Urinary bladder (tissue), 4 donors: ENCODE measurements around the gene PAK2. TPM values are rescaled to one million over a fixed set of nuclear protein-coding genes. Genes with fewer than 3 reads are reported as not detected.
"Not testable (repeated sequence)": the region's sequence is repeated elsewhere in the genome, so short reads cannot be mapped to it uniquely, and the experiment has no call there.

Source experiments
- DNase-seq: peaks from one replicate; pipeline ENCODE4 v3.0.0-alpha.2; 2015; ENCODE audit errors: extremely low spot score
- H3K27ac ChIP-seq: one replicate; pipeline ENCODE4 v1.5.1; 2013; ENCODE audit warnings: low read depth, mild to moderate bottlenecking, moderate library complexity
- H3K36me3 ChIP-seq: one replicate; pipeline ENCODE4 v1.6.1; 2013; ENCODE audit warnings: mild to moderate bottlenecking, moderate library complexity; ENCODE audit not compliant: insufficient read depth
- H3K4me1 ChIP-seq: one replicate; pipeline ENCODE4 v1.6.1; 2013; ENCODE audit warnings: mild to moderate bottlenecking, moderate library complexity; ENCODE audit not compliant: insufficient read depth
- H3K4me3 ChIP-seq: one replicate; pipeline ENCODE4 v1.5.1; 2013; ENCODE audit warnings: low read depth, low read length
- WGBS: extraction: QIAGEN DNeasy Blood & Tissue Kit; methylation state at CpG from one replicate; pipeline ENCODE4 v1.1.7; 2013; 5-methylcytosine and 5-hydroxymethylcytosine counted together
- polyA plus RNA-seq: library from polyadenylated mRNA; stranded (reverse); fragments of 200-250 nt; gene quantifications from one replicate; pipeline ENCODE4 v1.2.3, GENCODE V29; 2013
- small RNA-seq: library from RNA; depleted of rRNA; stranded (forward); fragments of <200 nt; gene quantifications from one replicate; pipeline ENCODE3, GENCODE V24; 2014
- total RNA-seq: library from RNA; depleted of rRNA; stranded (reverse); fragments of >200 nt; gene quantifications from one replicate; pipeline ENCODE4 v1.2.3, GENCODE V29; 2014
- donor health status: healthy with polysubstance abuse.
- donor health status: healthy.

The PAK2 gene
- total and polyA plus RNA-seq, 2 donors, result 27.1 to 43.1 TPM

DNA sequence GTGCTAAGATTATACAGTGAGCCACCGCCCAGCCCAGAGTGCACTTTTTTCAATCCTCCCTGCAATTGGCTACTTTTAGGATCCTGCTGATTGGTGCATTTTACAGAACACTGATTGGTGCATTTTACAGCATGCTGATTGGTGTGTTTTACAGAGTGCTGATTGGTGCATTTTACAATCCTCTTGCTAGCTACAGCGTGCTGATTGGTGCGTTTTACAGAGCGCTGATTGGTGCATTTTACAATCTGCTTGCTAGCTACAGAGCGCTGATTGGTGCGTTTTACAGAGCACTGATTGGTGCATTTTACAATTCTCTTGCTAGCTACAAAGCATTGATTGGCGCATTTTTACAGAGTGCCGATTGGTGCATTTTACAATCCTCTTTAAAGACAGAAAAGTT, 123.3 kb downstream of the PAK2 start:
- H3K4me1 ChIP-seq, DNase-seq, H3K4me3 ChIP-seq, H3K36me3 ChIP-seq, H3K27ac ChIP-seq: not testable (repeated sequence)
- 91% methylated on average over 8 of the region's 8 CpGs for WGBS

DNA sequence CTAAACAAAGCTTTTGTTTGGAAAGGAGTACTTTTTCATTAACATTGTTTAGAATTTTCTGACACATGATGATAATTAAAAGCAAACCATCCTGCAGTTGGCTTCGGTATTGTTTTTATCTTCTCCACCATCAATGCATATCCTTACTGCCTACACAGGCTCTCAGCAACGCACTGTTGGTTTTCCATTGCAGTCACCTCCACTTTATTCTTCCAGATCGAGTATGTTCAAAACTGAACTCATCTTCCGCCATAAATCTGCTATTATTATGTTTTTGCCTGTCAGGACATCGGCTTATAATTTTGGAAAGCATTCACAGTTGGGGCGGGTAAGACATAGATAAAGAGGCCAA, 127.5 kb downstream of the PAK2 start:
- 25% methylated on average over 6 of the region's 6 CpGs for WGBS
- Histone ChIP-seq H3K36me3 (no peaks in the 10 kb centered on the region), H3K4me3 (peak overlapping the region; percentile 88)

DNA sequence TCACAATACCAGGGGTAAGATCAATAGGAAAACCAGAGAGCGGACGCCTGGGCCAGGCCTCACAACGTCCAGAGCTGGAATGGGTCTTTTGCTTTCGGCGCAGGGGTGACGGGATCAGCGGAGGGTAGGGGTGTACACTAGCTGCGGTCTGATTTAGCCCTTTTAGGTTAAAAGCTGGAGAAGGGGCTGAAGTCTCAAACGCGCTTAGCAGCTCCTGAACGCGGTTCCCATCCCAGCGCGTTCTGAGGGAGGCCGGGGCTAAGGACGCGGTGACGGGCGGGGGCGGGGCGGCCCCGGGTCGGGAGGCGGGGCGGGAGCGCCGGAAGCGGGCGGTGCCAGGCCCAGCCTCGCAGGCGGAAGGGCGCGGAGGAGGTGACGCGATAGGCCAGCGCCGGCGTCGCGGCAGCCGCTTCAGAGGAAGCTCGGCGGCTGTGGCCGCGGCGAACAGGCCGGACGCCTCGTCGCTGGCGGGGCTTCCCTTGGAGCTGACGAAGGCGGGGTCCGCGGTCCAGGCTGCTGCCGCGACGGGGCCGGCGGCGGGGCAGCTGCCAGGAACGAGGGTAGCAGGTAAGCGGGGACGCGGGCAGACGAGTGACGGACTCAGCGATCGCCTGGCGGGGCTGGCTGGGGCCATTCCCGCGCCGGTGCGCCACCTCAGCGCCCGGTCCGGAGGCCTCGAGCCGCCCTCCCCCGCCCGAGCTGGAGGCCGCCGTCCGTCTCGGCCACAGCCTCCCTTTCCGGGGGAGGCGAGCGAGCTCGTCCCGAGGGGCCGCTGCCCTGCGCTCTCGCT, 128.0 kb downstream of the PAK2 start, which contains the start of gene SENP5:
SENP5 (plus strand) TSS at position 414 of the 790 bp plus-strand sequence. CDS start 17,262 bp downstream, outside the sequence.
- H3K36me3 ChIP-seq, result no peaks in the 10 kb centered on the region
- peak within 1 kb of the TSS; percentile 88 for H3K4me3 ChIP-seq
- H3K4me1 ChIP-seq, result no peaks in the 10 kb centered on the region
- peak; percentile 57 for DNase-seq
- WGBS, result under 1% methylated on average over 93 of the region's 93 CpGs
- peak within 1 kb of the TSS; percentile 95 for H3K27ac ChIP-seq

More for the DNA sequence above, 127.5 kb downstream of the PAK2 start:
- H3K4me1 ChIP-seq, result no peaks in the 10 kb centered on the region
- H3K27ac ChIP-seq, result peak overlapping the region; percentile 95
- DNase-seq, result no peak

DNA sequence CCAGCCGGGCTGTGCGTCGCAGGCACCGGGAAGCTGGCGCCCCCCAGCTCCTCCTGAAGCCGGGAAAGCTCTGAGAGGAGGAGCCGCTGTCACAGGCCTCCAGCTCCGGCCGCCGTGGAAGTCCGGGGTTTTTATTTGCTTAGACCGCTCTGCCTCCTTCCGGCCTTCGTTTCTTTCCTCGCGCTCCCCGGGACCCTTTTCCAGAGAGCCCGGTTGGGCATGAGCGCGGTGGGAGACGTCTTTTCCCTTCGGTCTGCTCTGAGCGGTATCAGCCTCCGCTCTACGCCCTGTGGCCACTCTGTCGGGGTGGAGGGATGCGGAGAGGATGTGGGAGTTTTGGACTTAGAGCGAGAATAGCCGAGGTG, 128.6 kb downstream of the PAK2 start:
- 0% methylated on average over 29 of the region's 29 CpGs for WGBS
- no peak for DNase-seq
- Histone ChIP-seq H3K27ac (peak overlapping the region; percentile 87), H3K36me3 (no peaks in the 10 kb centered on the region), H3K4me3 (peak overlapping the region; percentile 88), H3K4me1 (no peaks in the 10 kb centered on the region)

DNA sequence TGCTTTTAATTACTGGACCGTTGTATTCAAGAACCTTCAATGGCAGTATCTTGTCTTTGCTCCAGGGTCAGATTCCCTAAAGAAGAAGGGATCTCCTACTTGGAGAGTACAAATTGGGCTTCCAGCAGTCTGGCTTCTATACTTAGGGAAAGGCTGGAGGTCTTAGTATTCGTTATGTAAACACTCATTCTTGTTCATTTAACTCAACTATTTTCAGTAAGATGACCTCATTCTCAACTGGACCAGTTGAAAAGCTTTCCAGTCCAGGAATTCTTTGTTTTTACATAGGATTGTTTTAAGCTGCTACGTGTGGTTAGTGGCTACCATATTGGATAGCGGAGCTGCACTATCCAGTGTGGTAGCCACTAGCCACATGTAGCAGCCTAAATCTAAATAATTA, 132.7 kb downstream of the PAK2 start:
- WGBS, result 64% methylated on average over 4 of the region's 4 CpGs
- DNase-seq, result no peak
- no peaks in the 10 kb centered on the region for H3K4me1 ChIP-seq

DNA sequence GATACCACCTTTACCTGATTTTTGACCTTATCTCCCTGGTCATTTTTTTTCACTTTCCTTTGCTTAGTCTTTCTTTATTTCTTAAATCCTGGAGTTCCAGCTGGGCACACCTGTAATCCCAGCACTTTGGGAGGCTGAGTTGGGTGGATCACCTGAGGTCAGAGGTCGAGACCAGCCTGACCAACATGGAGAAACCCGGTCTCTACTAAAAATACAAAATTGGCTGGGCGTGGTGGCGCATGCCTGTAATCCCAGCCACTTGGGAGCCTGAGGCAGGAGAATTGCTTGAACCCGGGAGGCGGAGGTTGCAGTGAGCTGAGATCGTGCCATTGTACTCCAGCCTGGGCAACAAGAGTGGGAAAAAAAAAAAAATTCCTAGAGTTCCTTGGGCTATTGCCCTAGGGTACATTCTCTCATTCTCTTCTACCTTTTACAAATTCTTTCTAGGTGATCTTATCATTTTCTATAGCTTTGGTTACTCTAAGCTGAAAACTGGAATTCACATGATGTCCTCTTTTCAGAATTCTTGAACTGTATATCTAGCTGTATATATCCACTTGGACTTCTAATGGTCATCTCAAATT, 134.9 kb downstream of the PAK2 start:
- H3K4me3 ChIP-seq, H3K27ac ChIP-seq, H3K36me3 ChIP-seq, H3K4me1 ChIP-seq, DNase-seq: not testable (repeated sequence)
- WGBS, result 93% methylated on average over 7 of the region's 7 CpGs

More for the DNA sequence above, 132.7 kb downstream of the PAK2 start:
- Histone ChIP-seq H3K36me3 (no peaks in the 10 kb centered on the region), H3K4me3 (no peak overlapping the region), H3K27ac (no peak overlapping the region)

DNA sequence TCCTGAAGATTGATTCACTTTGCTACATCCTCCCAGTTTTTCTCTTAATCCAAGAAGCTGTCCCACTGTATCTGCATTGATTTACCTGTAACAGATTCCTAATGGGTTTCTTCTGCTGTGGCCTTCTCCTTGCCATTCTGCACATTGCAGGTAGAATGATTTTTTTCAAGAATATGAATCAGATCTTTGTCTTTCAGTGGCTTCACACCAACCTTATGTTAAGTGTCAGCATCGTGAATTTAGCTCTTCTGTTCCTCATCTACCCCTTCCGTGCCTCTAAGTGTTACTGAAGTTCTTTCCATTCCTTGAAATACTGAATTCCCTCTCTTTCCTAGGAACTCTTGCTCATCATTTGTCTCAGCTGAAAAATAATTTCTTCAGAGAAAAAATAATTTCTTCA, 135.6 kb downstream of the PAK2 start:
- no peak for DNase-seq
- Histone ChIP-seq H3K36me3 (no peaks in the 10 kb centered on the region), H3K4me3 (no peak overlapping the region), H3K4me1 (no peaks in the 10 kb centered on the region), H3K27ac (no peak overlapping the region)
- 82% methylated on average over 2 of the region's 2 CpGs for WGBS

Small RNAs within 50 kb of the gene (small RNA-seq; reads per million reads assigned to genes)
- gene RNU4-89P (not detected), gene RNU6-42P (not detected), gene RNU6-646P (not detected)

Other genes with a start within 250 kb of the PAK2 start
- gene RNF168, start 236.1 kb upstream of the PAK2 start, total RNA-seq, result 20.6 TPM
- gene RNF168, start 236.1 kb upstream of the PAK2 start, polyA plus RNA-seq, result 8.2 TPM
- gene SMCO1, start 224.5 kb upstream of the PAK2 start, total RNA-seq, result not detected
- gene SMCO1, start 224.5 kb upstream of the PAK2 start, polyA plus RNA-seq, result not detected
- gene WDR53, start 171.3 kb upstream of the PAK2 start, total RNA-seq, result 5.7 TPM
- gene WDR53, start 171.3 kb upstream of the PAK2 start, polyA plus RNA-seq, result 13.2 TPM
- 19.5 TPM for gene FBXO45, start 171.2 kb upstream of the PAK2 start, total RNA-seq
- gene FBXO45, start 171.2 kb upstream of the PAK2 start, polyA plus RNA-seq, result 6.0 TPM
- 4.1 TPM for gene NRROS, start 100.2 kb upstream of the PAK2 start, total RNA-seq
- 7.2 TPM for gene NRROS, start 100.2 kb upstream of the PAK2 start, polyA plus RNA-seq
- 3.8 TPM for gene CEP19, start 27.6 kb upstream of the PAK2 start, total RNA-seq
- gene CEP19, start 27.6 kb upstream of the PAK2 start, polyA plus RNA-seq, result 1.2 TPM
- 30.6 TPM for gene PIGX, start 27.5 kb upstream of the PAK2 start, total RNA-seq
- 18.4 TPM for gene PIGX, start 27.5 kb upstream of the PAK2 start, polyA plus RNA-seq
- 62.4 TPM for gene SENP5, start 128.1 kb downstream of the PAK2 start, total RNA-seq
- 11.9 TPM for gene SENP5, start 128.1 kb downstream of the PAK2 start, polyA plus RNA-seq
- 38.8 TPM for gene NCBP2, start 202.7 kb downstream of the PAK2 start, total RNA-seq
- 65.7 TPM for gene NCBP2, start 202.7 kb downstream of the PAK2 start, polyA plus RNA-seq
- gene PIGZ, start 229.0 kb downstream of the PAK2 start, total RNA-seq, result 5.8 TPM
- gene PIGZ, start 229.0 kb downstream of the PAK2 start, polyA plus RNA-seq, result 10.8 TPM